GM12801 (cell line): ENCODE measurements around the gene CHD8.

ENCODE experiments used
- TF ChIP-seq, protein P1 (sequence below): IDR thresholded peaks from one replicate; pipeline ENCODE4 v1.5.1; 2011; ENCODE audit warnings: control low read depth; ENCODE audit not compliant: insufficient read length; ENCODE audit errors: extremely low read depth

CHD8 gene

GRCh38 chr14:21494902-21495762 is 39.2 kb upstream of the CHD8 start:
- TF ChIP-seq, protein P1, sequence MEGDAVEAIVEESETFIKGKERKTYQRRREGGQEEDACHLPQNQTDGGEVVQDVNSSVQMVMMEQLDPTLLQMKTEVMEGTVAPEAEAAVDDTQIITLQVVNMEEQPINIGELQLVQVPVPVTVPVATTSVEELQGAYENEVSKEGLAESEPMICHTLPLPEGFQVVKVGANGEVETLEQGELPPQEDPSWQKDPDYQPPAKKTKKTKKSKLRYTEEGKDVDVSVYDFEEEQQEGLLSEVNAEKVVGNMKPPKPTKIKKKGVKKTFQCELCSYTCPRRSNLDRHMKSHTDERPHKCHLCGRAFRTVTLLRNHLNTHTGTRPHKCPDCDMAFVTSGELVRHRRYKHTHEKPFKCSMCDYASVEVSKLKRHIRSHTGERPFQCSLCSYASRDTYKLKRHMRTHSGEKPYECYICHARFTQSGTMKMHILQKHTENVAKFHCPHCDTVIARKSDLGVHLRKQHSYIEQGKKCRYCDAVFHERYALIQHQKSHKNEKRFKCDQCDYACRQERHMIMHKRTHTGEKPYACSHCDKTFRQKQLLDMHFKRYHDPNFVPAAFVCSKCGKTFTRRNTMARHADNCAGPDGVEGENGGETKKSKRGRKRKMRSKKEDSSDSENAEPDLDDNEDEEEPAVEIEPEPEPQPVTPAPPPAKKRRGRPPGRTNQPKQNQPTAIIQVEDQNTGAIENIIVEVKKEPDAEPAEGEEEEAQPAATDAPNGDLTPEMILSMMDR: no peak

DNA sequence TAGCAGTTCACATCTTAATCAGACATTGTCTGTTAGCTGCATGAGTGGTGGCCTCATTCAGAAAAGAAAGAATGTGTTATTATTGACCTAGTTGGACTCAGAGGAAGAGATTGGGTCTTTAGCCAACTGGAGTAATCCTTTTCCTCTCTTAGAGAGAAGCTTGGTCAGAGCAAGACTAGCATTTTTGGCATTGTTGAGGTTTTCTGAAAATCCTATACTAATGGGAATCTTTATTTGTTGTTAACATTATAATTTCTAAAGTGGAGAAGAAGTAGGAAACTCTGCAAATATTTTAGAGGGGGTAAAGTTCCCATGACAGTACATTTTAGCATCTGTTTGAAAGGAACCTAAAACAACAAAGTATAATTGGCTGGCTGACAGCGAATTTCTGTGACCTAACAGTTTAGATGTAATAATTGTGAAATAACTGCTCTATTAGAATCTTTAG is 30.7 kb upstream of the CHD8 start:
- TF ChIP-seq, protein P1: no peak

DNA sequence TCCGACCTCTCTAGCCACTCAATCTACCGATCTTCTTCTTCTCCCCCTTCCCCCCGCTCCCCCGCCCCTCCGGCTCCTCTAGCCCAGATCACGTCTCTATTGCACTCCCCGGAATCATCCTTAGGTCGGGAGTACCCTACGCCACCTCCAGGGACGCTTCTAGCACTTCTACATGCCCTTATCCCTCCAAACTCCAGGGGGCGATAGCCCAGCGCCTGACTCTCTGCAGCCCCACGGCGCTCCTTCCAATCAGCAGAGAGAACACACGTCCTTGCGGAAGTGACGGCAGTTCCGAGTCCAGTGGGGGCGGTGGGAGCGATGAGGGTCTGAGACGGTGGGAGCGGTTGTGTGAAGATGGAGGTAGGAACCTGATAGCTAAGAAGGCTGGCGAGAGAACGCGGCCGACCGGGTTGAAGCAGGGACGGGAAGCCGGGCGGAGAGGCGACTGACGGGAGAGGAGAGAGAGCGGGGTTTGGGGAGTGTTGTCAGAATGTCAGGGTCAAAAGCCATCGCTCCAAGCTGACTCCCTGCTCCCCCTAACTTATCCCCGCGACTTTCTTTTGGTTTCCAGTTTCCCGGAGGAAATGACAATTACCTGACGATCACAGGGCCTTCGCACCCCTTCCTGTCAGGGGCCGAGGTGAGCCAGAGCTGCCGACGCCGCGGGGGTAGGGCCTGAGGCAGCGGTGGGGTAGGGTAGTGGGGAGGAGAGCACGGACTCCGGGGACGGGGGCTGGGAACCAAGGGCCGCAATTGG is 21.2 kb upstream of the CHD8 start, which contains the start of the genes RAB2B and TOX4:
Gene RAB2B (minus strand): TSS at position 35 of the 757 bp plus-strand sequence. CDS start 87 bp downstream, outside the sequence.
Gene TOX4 (plus strand): TSS at position 271 of the 757 bp plus-strand sequence. CDS start 84 bp downstream, at position 355.
- TF ChIP-seq, protein P1: peak; percentile 84

DNA sequence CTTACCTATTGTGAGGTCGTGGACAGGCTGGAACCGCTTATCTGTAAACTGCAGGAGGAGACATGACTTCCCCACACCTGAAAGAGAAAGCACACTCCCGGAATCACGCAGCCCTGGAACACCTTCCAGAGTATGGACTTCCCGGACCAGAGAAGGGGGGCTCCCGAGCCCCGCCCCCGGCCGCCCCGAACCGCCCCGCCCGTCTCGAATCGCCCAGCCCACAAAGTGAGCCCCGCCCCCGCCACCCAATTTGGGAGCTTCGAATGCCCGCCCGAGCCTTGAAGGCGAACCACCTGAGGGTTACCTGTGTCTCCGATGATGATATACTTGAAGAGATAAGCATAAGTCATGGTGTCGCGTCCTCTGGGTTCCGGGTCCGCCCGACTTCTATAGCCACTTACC is 20.6 kb upstream of the CHD8 start:
- TF ChIP-seq, protein P1: no peak

- TF ChIP-seq, protein P1: no peak
Observed at GRCh38 chr14:21475767-21476522, 20.0 kb upstream of the CHD8 start.

GRCh38 chr14:21467616-21468015 is 11.7 kb upstream of the CHD8 start:
- TF ChIP-seq, protein P1: no peak

DNA sequence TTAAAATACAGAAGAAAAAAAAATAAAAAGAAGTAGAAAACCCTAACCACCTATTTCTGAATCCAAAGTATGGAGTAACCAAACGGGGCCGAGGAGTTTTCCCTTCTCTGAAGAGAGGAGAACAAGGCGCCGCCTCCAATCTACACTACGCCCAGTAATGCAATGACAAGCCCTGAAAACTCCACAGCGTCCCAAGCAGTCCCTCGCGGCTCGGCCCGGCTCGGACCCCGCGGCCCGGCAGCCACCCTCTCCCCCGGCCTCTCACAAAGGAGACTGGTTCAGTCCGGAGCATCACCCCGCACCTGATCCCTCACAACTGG is 371 bp downstream of the CHD8 start:
- TF ChIP-seq, protein P1: no peak
